ENCODE measurements around the gene AP2A2.

Gene AP2A2

GRCh38 chr11:927871-928270, 2.2 kb downstream of the AP2A2 start:
- Histone ChIP-seq H3K4me3 (ENCODE audit: low read length in 2 of 2) (no peak overlapping the region), H3K79me1 (ENCODE audit: low read depth, low read length) (peaks cover 2% of the 10 kb centered on the region), H2BK15ac (ENCODE audit: low read length) (no peak overlapping the region), H3K4ac (ENCODE audit: low read length) (no peak overlapping the region), H3K36me3 (replicated peaks in 1 of 2; ENCODE audit: control insufficient read depth in 2 of 2, insufficient read depth in 2 of 2, low read length in 2 of 2) (peaks cover 6 to 31% of the 10 kb centered on the region in 2 donors), H3K4me1 (ENCODE audit: control insufficient read depth in 2 of 2, insufficient read depth in 1 of 2, low read depth in 1 of 2, low read length in 2 of 2) (peaks cover 3 to 6% of the 10 kb centered on the region in 2 donors), H2AFZ (ENCODE audit: low read length) (no peak overlapping the region), H3K27me3 (ENCODE audit: control insufficient read depth in 3 of 3, insufficient read depth in 3 of 3, low read depth in 1 of 3, low read length in 3 of 3) (no peaks in the 10 kb centered on the region), H3K23ac (ENCODE audit: low read depth, low read length, poor library complexity) (no peak overlapping the region), H3K9ac (ENCODE audit: low read depth, low read length, poor library complexity) (no peak overlapping the region), H3K9me3 (replicated peaks in 1 of 2; ENCODE audit: control insufficient read depth in 2 of 2, insufficient read depth in 1 of 2, low read depth in 1 of 2, low read length in 2 of 2) (no peaks in the 10 kb centered on the region), H2BK120ac (ENCODE audit: low read depth, low read length) (no peak overlapping the region), H2AK5ac (ENCODE audit: low read depth, low read length) (no peak overlapping the region), H4K91ac (ENCODE audit: low read depth, low read length, poor library complexity) (no peak overlapping the region), H3K18ac (ENCODE audit: low read length) (no peak overlapping the region), H3K14ac (ENCODE audit: low read length) (no peak overlapping the region), H3K27ac (replicated peaks; ENCODE audit: low read length) (no peak overlapping the region), H2BK12ac (ENCODE audit: low read length) (no peak overlapping the region), H3K4me2 (ENCODE audit: insufficient read depth, low read length, poor library complexity, severe bottlenecking) (no peak overlapping the region), H4K8ac (ENCODE audit: low read depth, low read length) (no peak overlapping the region), H2BK5ac (ENCODE audit: low read length) (no peak overlapping the region)
- no peak for DNase-seq (ENCODE audit: low spot score)
- WGBS, 2 donors (ENCODE audit: extremely low coverage in 2 of 2, insufficient read length in 2 of 2, insufficient replicate concordance in 1 of 2), result no CpG with 5 or more reads among the region's 7 CpGs

- DNase-seq (ENCODE audit: low spot score), result no peak
- Histone ChIP-seq H3K79me1 (ENCODE audit: low read depth, low read length) (peaks cover 5% of the 10 kb centered on the region), H4K91ac (ENCODE audit: low read depth, low read length, poor library complexity) (no peak overlapping the region), H3K9me3 (replicated peaks in 1 of 2; ENCODE audit: control insufficient read depth in 2 of 2, insufficient read depth in 1 of 2, low read depth in 1 of 2, low read length in 2 of 2) (no peaks in the 10 kb centered on the region), H2AFZ (ENCODE audit: low read length) (no peak overlapping the region), H3K4ac (ENCODE audit: low read length) (no peak overlapping the region), H3K18ac (ENCODE audit: low read length) (no peak overlapping the region), H3K27me3 (ENCODE audit: control insufficient read depth in 3 of 3, insufficient read depth in 3 of 3, low read depth in 1 of 3, low read length in 3 of 3) (no peaks in the 10 kb centered on the region), H2BK15ac (ENCODE audit: low read length) (no peak overlapping the region), H4K8ac (ENCODE audit: low read depth, low read length) (no peak overlapping the region), H3K4me1 (ENCODE audit: control insufficient read depth in 2 of 2, insufficient read depth in 1 of 2, low read depth in 1 of 2, low read length in 2 of 2) (peaks cover 6 to 7% of the 10 kb centered on the region in 2 donors), H3K36me3 (replicated peaks in 1 of 2; ENCODE audit: control insufficient read depth in 2 of 2, insufficient read depth in 2 of 2, low read length in 2 of 2) (peaks cover 6 to 31% of the 10 kb centered on the region in 2 donors), H3K9ac (ENCODE audit: low read depth, low read length, poor library complexity) (no peak overlapping the region), H3K23ac (ENCODE audit: low read depth, low read length, poor library complexity) (no peak overlapping the region), H2BK120ac (ENCODE audit: low read depth, low read length) (no peak overlapping the region), H2BK5ac (ENCODE audit: low read length) (no peak overlapping the region), H2BK12ac (ENCODE audit: low read length) (no peak overlapping the region), H3K4me3 (ENCODE audit: low read length in 2 of 2) (no peak overlapping the region), H3K4me2 (ENCODE audit: insufficient read depth, low read length, poor library complexity, severe bottlenecking) (no peak overlapping the region), H3K14ac (ENCODE audit: low read length) (no peak overlapping the region), H3K27ac (replicated peaks; ENCODE audit: low read length) (no peak overlapping the region), H2AK5ac (ENCODE audit: low read depth, low read length) (no peak overlapping the region)
- WGBS, 2 donors (ENCODE audit: extremely low coverage in 2 of 2, insufficient read length in 2 of 2, insufficient replicate concordance in 1 of 2), result no CpG with 5 or more reads among the region's 8 CpGs
Observed at GRCh38 chr11:928786-929185, 3.1 kb downstream of the AP2A2 start.

GRCh38 chr11:929405-929804, 3.7 kb downstream of the AP2A2 start:
- H2AFZ ChIP-seq (ENCODE audit: low read length), result no peak overlapping the region
- no peak overlapping the region for H4K91ac ChIP-seq (ENCODE audit: low read depth, low read length, poor library complexity)
- no peaks in the 10 kb centered on the region for H3K27me3 ChIP-seq (ENCODE audit: control insufficient read depth in 3 of 3, insufficient read depth in 3 of 3, low read depth in 1 of 3, low read length in 3 of 3)
- no peak overlapping the region for H3K23ac ChIP-seq (ENCODE audit: low read depth, low read length, poor library complexity)
- no peak overlapping the region for H2BK15ac ChIP-seq (ENCODE audit: low read length)
- no peak overlapping the region for H3K18ac ChIP-seq (ENCODE audit: low read length)
- H3K9ac ChIP-seq (ENCODE audit: low read depth, low read length, poor library complexity), result no peak overlapping the region
- no peak overlapping the region for H2BK120ac ChIP-seq (ENCODE audit: low read depth, low read length)
- H2BK12ac ChIP-seq (ENCODE audit: low read length), result no peak overlapping the region
- H3K9me3 ChIP-seq (replicated peaks in 1 of 2; ENCODE audit: control insufficient read depth in 2 of 2, insufficient read depth in 1 of 2, low read depth in 1 of 2, low read length in 2 of 2), result no peaks in the 10 kb centered on the region
- no peak overlapping the region for H3K4me2 ChIP-seq (ENCODE audit: insufficient read depth, low read length, poor library complexity, severe bottlenecking)
- H3K36me3 ChIP-seq (replicated peaks in 1 of 2; ENCODE audit: control insufficient read depth in 2 of 2, insufficient read depth in 2 of 2, low read length in 2 of 2), result peaks cover 6 to 31% of the 10 kb centered on the region in 2 donors
- H3K27ac ChIP-seq (replicated peaks; ENCODE audit: low read length), result no peak overlapping the region
- DNase-seq (ENCODE audit: low spot score), result no peak
- H2BK5ac ChIP-seq (ENCODE audit: low read length), result no peak overlapping the region
- no CpG with 5 or more reads among the region's 11 CpGs for WGBS, 2 donors (ENCODE audit: extremely low coverage in 2 of 2, insufficient read length in 2 of 2, insufficient replicate concordance in 1 of 2)
- no peak overlapping the region for H2AK5ac ChIP-seq (ENCODE audit: low read depth, low read length)
- no peak overlapping the region for H4K8ac ChIP-seq (ENCODE audit: low read depth, low read length)
- H3K79me1 ChIP-seq (ENCODE audit: low read depth, low read length), result peaks cover 7% of the 10 kb centered on the region
- peaks cover 6 to 11% of the 10 kb centered on the region in 2 donors for H3K4me1 ChIP-seq (ENCODE audit: control insufficient read depth in 2 of 2, insufficient read depth in 1 of 2, low read depth in 1 of 2, low read length in 2 of 2)
- H3K4me3 ChIP-seq (ENCODE audit: low read length in 2 of 2), result no peak overlapping the region
- H3K4ac ChIP-seq (ENCODE audit: low read length), result no peak overlapping the region
- no peak overlapping the region for H3K14ac ChIP-seq (ENCODE audit: low read length)

- no peaks in the 10 kb centered on the region for H3K9me3 ChIP-seq (replicated peaks in 1 of 2; ENCODE audit: control insufficient read depth in 2 of 2, insufficient read depth in 1 of 2, low read depth in 1 of 2, low read length in 2 of 2)
- no peak overlapping the region for H2BK15ac ChIP-seq (ENCODE audit: low read length)
- H2AFZ ChIP-seq (ENCODE audit: low read length), result no peak overlapping the region
- H3K4me1 ChIP-seq (ENCODE audit: control insufficient read depth in 2 of 2, insufficient read depth in 1 of 2, low read depth in 1 of 2, low read length in 2 of 2), result peaks cover 6 to 11% of the 10 kb centered on the region in 2 donors
- no peak overlapping the region for H3K18ac ChIP-seq (ENCODE audit: low read length)
- H3K36me3 ChIP-seq (replicated peaks in 1 of 2; ENCODE audit: control insufficient read depth in 2 of 2, insufficient read depth in 2 of 2, low read length in 2 of 2), result peaks cover 6 to 32% of the 10 kb centered on the region in 2 donors
- DNase-seq (ENCODE audit: low spot score), result no peak
- no peak overlapping the region for H2AK5ac ChIP-seq (ENCODE audit: low read depth, low read length)
- H3K14ac ChIP-seq (ENCODE audit: low read length), result no peak overlapping the region
- H2BK120ac ChIP-seq (ENCODE audit: low read depth, low read length), result no peak overlapping the region
- no peak overlapping the region for H3K27ac ChIP-seq (replicated peaks; ENCODE audit: low read length)
- H3K27me3 ChIP-seq (ENCODE audit: control insufficient read depth in 3 of 3, insufficient read depth in 3 of 3, low read depth in 1 of 3, low read length in 3 of 3), result no peaks in the 10 kb centered on the region
- H3K79me1 ChIP-seq (ENCODE audit: low read depth, low read length), result peaks cover 7% of the 10 kb centered on the region
- H3K4me3 ChIP-seq (ENCODE audit: low read length in 2 of 2), result no peak overlapping the region
- no peak overlapping the region for H4K8ac ChIP-seq (ENCODE audit: low read depth, low read length)
- H3K4me2 ChIP-seq (ENCODE audit: insufficient read depth, low read length, poor library complexity, severe bottlenecking), result no peak overlapping the region
- H2BK5ac ChIP-seq (ENCODE audit: low read length), result no peak overlapping the region
- WGBS, 2 donors (ENCODE audit: extremely low coverage in 2 of 2, insufficient read length in 2 of 2, insufficient replicate concordance in 1 of 2), result no CpG with 5 or more reads among the region's 3 CpGs
- no peak overlapping the region for H2BK12ac ChIP-seq (ENCODE audit: low read length)
- H3K9ac ChIP-seq (ENCODE audit: low read depth, low read length, poor library complexity), result no peak overlapping the region
- no peak overlapping the region for H3K4ac ChIP-seq (ENCODE audit: low read length)
- no peak overlapping the region for H4K91ac ChIP-seq (ENCODE audit: low read depth, low read length, poor library complexity)
- H3K23ac ChIP-seq (ENCODE audit: low read depth, low read length, poor library complexity), result no peak overlapping the region
Observed at GRCh38 chr11:931385-931784, 5.7 kb downstream of the AP2A2 start.
